HCT116 (cell line): Measurements from ENCODE around the gene ENOX1. TPM values are rescaled to one million over a fixed set of nuclear protein-coding genes. Genes with fewer than 3 reads are reported as not detected.

ENCODE experiments used
- ATAC-seq: fragments of 200-7000 bp; cut with Tn5 transposase; 2 replicates; pipeline ENCODE4 v1.9.1; 2020; ENCODE audit warnings: mild to moderate bottlenecking, moderate library complexity
- BruUV-seq: library from RNA; stranded (reverse); fragments of 400-500 nt; replicated peaks from 2 replicates; lab custom pipeline; 2021; lab: Mats Ljungman, UMichigan
- CTCF ChIA-PET: fragments of 300-600 bp; sonication (Branson Sonifier 250); formaldehyde crosslinking; loops from one replicate; lab custom pipeline; 2021; ENCODE audit warnings: antibody characterized with exemption; lab: Charles Lee
- POLR2A ChIA-PET: fragments of 300-600, 350-600 bp; sonication (Branson Sonifier 250); formaldehyde crosslinking; loops from one replicate; lab custom pipeline; 2021; ENCODE audit warnings: antibody characterized with exemption; lab: Charles Lee
- RAD21 ChIA-PET, 2 experiments: fragments of 300-600 bp; sonication (Branson Sonifier 250); formaldehyde crosslinking; loops; one replicate each; lab custom pipeline; 2023; ENCODE audit warnings: low total read pairs in 2 of 2; ENCODE audit not compliant: uncharacterized antibody in 2 of 2, unreplicated experiment in 2 of 2, low non-redundant PET in 1 of 2; lab: Charles Lee
- DNase-seq: peaks from one replicate; pipeline ENCODE4 v3.0.0-alpha.2; 2010; ENCODE audit warnings: low read depth, low spot score
- H2AFZ ChIP-seq: fragments of 200-600 bp; shearing (Covaris generic), sonication (generic); 2 replicates; pipeline ENCODE4 v1.6.1; 2017; ENCODE audit warnings: low read depth, mixed run types, mixed read lengths, antibody characterized with exemption, low read length; ENCODE audit not compliant: poor library complexity, severe bottlenecking
- H3K27ac ChIP-seq: 2 replicates; pipeline ENCODE4 v1.5.1; 2012; ENCODE audit warnings: low read depth, low read length
- H3K27me3 ChIP-seq: fragments of 200-600 bp; sonication (generic); 2 replicates; pipeline ENCODE4 v1.6.1; 2016; ENCODE audit warnings: mixed run types, low read length, mixed read lengths; ENCODE audit not compliant: insufficient read depth
- H3K36me3 ChIP-seq, 2 experiments: fragments of 200-500 bp in 1 of 2; fragments of 200-600 bp in 1 of 2; sonication (Bioruptor generic) in 1 of 2; sonication (generic) in 1 of 2; 2 replicates each; pipeline versions ENCODE4 v1.5.1 to v1.6.1; 2014 to 2016; ENCODE audit warnings: low read length in 2 of 2, inconsistent platforms in 1 of 2, mixed read lengths in 1 of 2, mixed run types in 1 of 2; ENCODE audit not compliant: insufficient read depth in 2 of 2, control insufficient read depth in 1 of 2
- H3K4me1 ChIP-seq, 2 experiments: fragments of 200-600 bp in 1 of 2; sonication (generic) in 1 of 2; 2 replicates each; pipeline versions ENCODE4 v1.5.1 to v1.6.1; 2012 to 2017; ENCODE audit warnings: low read length in 2 of 2, inconsistent platforms in 1 of 2, mild to moderate bottlenecking in 1 of 2, mixed read lengths in 1 of 2, mixed run types in 1 of 2, moderate library complexity in 1 of 2; ENCODE audit not compliant: insufficient read depth in 2 of 2, control insufficient read depth in 1 of 2
- H3K4me2 ChIP-seq: fragments of 200-600 bp; sonication (generic); 2 replicates; pipeline ENCODE4 v1.6.1; 2017; ENCODE audit warnings: mixed run types, low read length, mixed read lengths
- H3K4me3 ChIP-seq, 2 experiments: fragments of 200-600 bp in 1 of 2; sonication (generic) in 1 of 2; replicated peaks in 1 of 2; 2 replicates each; pipeline ENCODE4 v1.5.1; 2011 to 2016; ENCODE audit warnings: low read length in 2 of 2, control low read depth in 1 of 2, low read depth in 1 of 2, mild to moderate bottlenecking in 1 of 2, mixed read lengths in 1 of 2, mixed run types in 1 of 2
- H3K79me2 ChIP-seq: fragments of 200-600 bp; sonication (generic); 2 replicates; pipeline ENCODE4 v1.6.1; 2017; ENCODE audit warnings: mild to moderate bottlenecking, mixed run types, low read length, moderate library complexity, mixed read lengths; ENCODE audit not compliant: insufficient read depth
- H3K9ac ChIP-seq: fragments of 200-600 bp; sonication (generic); 2 replicates; pipeline ENCODE4 v1.6.1; 2016; ENCODE audit warnings: low read length, mixed read lengths
- H3K9me2 ChIP-seq: fragments of 200-600 bp; sonication (generic), shearing (Covaris generic); 2 replicates; pipeline ENCODE4 v1.6.1; 2017; ENCODE audit warnings: mixed run types, mild to moderate bottlenecking, moderate library complexity; ENCODE audit not compliant: insufficient read depth
- H3K9me3 ChIP-seq, 2 experiments: fragments of 200-500 bp in 1 of 2; fragments of 200-600 bp in 1 of 2; sonication (Bioruptor generic) in 1 of 2; sonication (generic) in 1 of 2; 2 replicates each; pipeline ENCODE4 v1.6.1; 2014 to 2017; ENCODE audit warnings: low read length in 2 of 2, mixed read lengths in 2 of 2, inconsistent platforms in 1 of 2, low read depth in 1 of 2, mild to moderate bottlenecking in 1 of 2, mixed run types in 1 of 2, moderate library complexity in 1 of 2; ENCODE audit not compliant: control insufficient read depth in 1 of 2, insufficient read depth in 1 of 2
- H4K20me1 ChIP-seq: fragments of 200-600 bp; sonication (generic), shearing (Covaris generic); 2 replicates; pipeline ENCODE4 v1.6.1; 2017; ENCODE audit warnings: mixed run types, mild to moderate bottlenecking, moderate library complexity; ENCODE audit not compliant: insufficient read depth
- CTCF ChIP-seq, 3 experiments: fragments of 200-600 bp in 1 of 3; sonication (generic) in 1 of 3; IDR thresholded peaks in 2 of 3; conservative IDR thresholded peaks in 1 of 3; 2 replicates each; pipeline ENCODE4 v1.5.1; 2012 to 2017; ENCODE audit warnings: low read depth in 2 of 3, low read length in 2 of 3, antibody characterized with exemption in 1 of 3, borderline replicate concordance in 1 of 3, control low read depth in 1 of 3, mild to moderate bottlenecking in 1 of 3, mixed read lengths in 1 of 3, mixed run types in 1 of 3, moderate library complexity in 1 of 3; ENCODE audit not compliant: insufficient read depth in 1 of 3
- EGR1 ChIP-seq: IDR thresholded peaks from 2 replicates; pipeline ENCODE4 v1.6.1; 2012; ENCODE audit warnings: low read depth
- ELF1 ChIP-seq: IDR thresholded peaks from 2 replicates; pipeline ENCODE4 v1.6.1; 2012; ENCODE audit warnings: low read depth, borderline replicate concordance
- EZH2phosphoT487 ChIP-seq: fragments of 200-600 bp; IDR thresholded peaks from 2 replicates; pipeline ENCODE4 v1.6.1; 2018; ENCODE audit warnings: antibody characterized with exemption, borderline replicate concordance
- FOSL1 ChIP-seq: IDR thresholded peaks from 2 replicates; pipeline ENCODE4 v1.6.1; 2012; ENCODE audit warnings: low read depth
- POLR2AphosphoS5 ChIP-seq: IDR thresholded peaks from 2 replicates; pipeline ENCODE4 v1.6.1; 2011; ENCODE audit warnings: mild to moderate bottlenecking, low read depth, low read length, moderate library complexity
- RAD21 ChIP-seq: IDR thresholded peaks from 2 replicates; pipeline ENCODE4 v1.6.1; 2012; ENCODE audit warnings: low read depth, mild to moderate bottlenecking
- SP1 ChIP-seq: IDR thresholded peaks from 2 replicates; pipeline ENCODE4 v1.6.1; 2012; ENCODE audit warnings: low read depth
- TCF7L2 ChIP-seq: IDR thresholded peaks from 2 replicates; pipeline ENCODE4 v1.7.0; 2011; ENCODE audit warnings: borderline replicate concordance, inconsistent platforms; ENCODE audit not compliant: insufficient read depth, insufficient read length; ENCODE audit errors: extremely low read depth
- YY1 ChIP-seq: IDR thresholded peaks from 2 replicates; pipeline ENCODE4 v1.6.1; 2011; ENCODE audit warnings: low read length, low read depth, moderate library complexity, mild to moderate bottlenecking; ENCODE audit not compliant: insufficient replicate concordance; ENCODE audit errors: extremely low read depth
- ZBTB33 ChIP-seq: IDR thresholded peaks from 2 replicates; pipeline ENCODE4 v1.6.1; 2011; ENCODE audit warnings: mild to moderate bottlenecking, low read length, moderate library complexity; ENCODE audit not compliant: insufficient replicate concordance; ENCODE audit errors: extremely low read depth
- ZFX ChIP-seq: fragments of 450-650 bp; IDR thresholded peaks from 2 replicates; pipeline ENCODE4 v1.6.1; 2017
- ZNF274 ChIP-seq: fragments of 200-500 bp; sonication (Bioruptor generic); IDR thresholded peaks from 2 replicates; pipeline ENCODE4 v1.6.1; 2014; ENCODE audit warnings: mild to moderate bottlenecking, low read depth, low read length, inconsistent platforms
- intact Hi-C: fragments of 100-400 bp; cut with micrococcal nuclease; formaldehyde crosslinking; loops from 2 replicates; pipeline ENCODE4 v1.10.0; 2022
- total RNA-seq: library from RNA; stranded (reverse); gene quantifications from one replicate; pipeline ENCODE4 v1.2.1, GENCODE V29; 2021; ENCODE audit not compliant: unreplicated experiment
- TF ChIP-seq, protein P1 (sequence below): IDR thresholded peaks from 2 replicates; pipeline ENCODE4 v1.6.1; 2012; ENCODE audit warnings: low read depth
- TF ChIP-seq, protein P2 (sequence below): IDR thresholded peaks from 2 replicates; pipeline ENCODE4 v1.6.1; 2012

The ENOX1 gene
- total RNA-seq, 1 experiment from 2014 or later = 4.5 TPM

DNA sequence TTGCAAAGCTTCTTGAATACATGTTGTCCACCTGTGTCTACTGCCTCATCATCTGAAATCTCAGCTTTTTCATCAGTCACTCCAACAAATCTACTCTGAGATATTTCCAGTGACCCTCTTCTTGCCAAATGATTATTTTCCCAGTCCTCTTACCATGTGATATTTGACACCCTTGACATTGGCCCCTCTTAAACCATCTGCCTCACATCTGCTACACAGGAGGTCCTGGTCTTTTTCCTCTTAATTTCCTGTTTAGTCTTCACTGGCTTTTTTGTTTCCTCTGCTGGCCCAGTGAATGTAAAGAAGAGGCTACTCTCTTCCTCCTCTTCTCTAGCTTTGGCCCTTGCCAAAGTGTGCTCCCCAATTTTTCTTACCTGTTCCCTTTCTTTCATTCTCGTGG, 544.7 kb downstream of the ENOX1 start:
- Histone ChIP-seq H3K4me1 (no peaks in the 10 kb centered on the region), H3K36me3 (no peaks in the 10 kb centered on the region), H3K9ac (no peak overlapping the region), H3K79me2 (no peaks in the 10 kb centered on the region), H3K9me2 (no peaks in the 10 kb centered on the region), H3K27ac (no peak overlapping the region), H3K27me3 (no peaks in the 10 kb centered on the region), H3K9me3 (no peaks in the 10 kb centered on the region), H4K20me1 (no peaks in the 10 kb centered on the region), H3K4me3 (no peak overlapping the region), H2AFZ (no peak overlapping the region)
- ATAC-seq (no peak), DNase-seq (no peak)
- ChIA-PET CTCF (no interaction called here), RAD21 (no interaction called here), POLR2A (no interaction called here)
- intact Hi-C loops = no loop called here
- BruUV-seq = no TSS peak
- TF ChIP-seq, protein P1, sequence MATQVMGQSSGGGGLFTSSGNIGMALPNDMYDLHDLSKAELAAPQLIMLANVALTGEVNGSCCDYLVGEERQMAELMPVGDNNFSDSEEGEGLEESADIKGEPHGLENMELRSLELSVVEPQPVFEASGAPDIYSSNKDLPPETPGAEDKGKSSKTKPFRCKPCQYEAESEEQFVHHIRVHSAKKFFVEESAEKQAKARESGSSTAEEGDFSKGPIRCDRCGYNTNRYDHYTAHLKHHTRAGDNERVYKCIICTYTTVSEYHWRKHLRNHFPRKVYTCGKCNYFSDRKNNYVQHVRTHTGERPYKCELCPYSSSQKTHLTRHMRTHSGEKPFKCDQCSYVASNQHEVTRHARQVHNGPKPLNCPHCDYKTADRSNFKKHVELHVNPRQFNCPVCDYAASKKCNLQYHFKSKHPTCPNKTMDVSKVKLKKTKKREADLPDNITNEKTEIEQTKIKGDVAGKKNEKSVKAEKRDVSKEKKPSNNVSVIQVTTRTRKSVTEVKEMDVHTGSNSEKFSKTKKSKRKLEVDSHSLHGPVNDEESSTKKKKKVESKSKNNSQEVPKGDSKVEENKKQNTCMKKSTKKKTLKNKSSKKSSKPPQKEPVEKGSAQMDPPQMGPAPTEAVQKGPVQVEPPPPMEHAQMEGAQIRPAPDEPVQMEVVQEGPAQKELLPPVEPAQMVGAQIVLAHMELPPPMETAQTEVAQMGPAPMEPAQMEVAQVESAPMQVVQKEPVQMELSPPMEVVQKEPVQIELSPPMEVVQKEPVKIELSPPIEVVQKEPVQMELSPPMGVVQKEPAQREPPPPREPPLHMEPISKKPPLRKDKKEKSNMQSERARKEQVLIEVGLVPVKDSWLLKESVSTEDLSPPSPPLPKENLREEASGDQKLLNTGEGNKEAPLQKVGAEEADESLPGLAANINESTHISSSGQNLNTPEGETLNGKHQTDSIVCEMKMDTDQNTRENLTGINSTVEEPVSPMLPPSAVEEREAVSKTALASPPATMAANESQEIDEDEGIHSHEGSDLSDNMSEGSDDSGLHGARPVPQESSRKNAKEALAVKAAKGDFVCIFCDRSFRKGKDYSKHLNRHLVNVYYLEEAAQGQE = no peak
- no peak for TF ChIP-seq FOSL1
- TF ChIP-seq, protein P2, sequence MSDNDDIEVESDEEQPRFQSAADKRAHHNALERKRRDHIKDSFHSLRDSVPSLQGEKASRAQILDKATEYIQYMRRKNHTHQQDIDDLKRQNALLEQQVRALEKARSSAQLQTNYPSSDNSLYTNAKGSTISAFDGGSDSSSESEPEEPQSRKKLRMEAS = no peak
- no peak for TF ChIP-seq SP1
- TF ChIP-seq TCF7L2 = no peak
- no peak for TF ChIP-seq YY1
- no peak for TF ChIP-seq POLR2AphosphoS5
- no peak for TF ChIP-seq RAD21
- no peak for TF ChIP-seq ZNF274
- TF ChIP-seq ZFX = no peak
- TF ChIP-seq EGR1 = no peak
- TF ChIP-seq CTCF (IDR thresholded peaks at IDR 0.05 in 2 of 3, conservative IDR thresholded peaks at IDR 0.05 in 1 of 3; ENCODE audit: borderline replicate concordance in 1 of 3, insufficient read depth in 1 of 3, low read depth in 2 of 3, low read length in 2 of 3) = no peak
- no peak for TF ChIP-seq EZH2phosphoT487
- no peak for TF ChIP-seq ELF1
- no peak for TF ChIP-seq ZBTB33
- TF ChIP-seq, all 23 proteins: peak for 0
- H3K4me2 ChIP-seq = no peak overlapping the region
